GM18519 (cell line): Measurements from ENCODE around the gene A1CF.

Source experiments
- ATAC-seq: cut with Tn5 transposase; IDR thresholded peaks from one replicate; pipeline ENCODE4 v1.9.1; 2021; ENCODE audit warnings: mild to moderate bottlenecking, moderate library complexity; ENCODE audit not compliant: unreplicated experiment, low FRiP score

The A1CF gene

DNA sequence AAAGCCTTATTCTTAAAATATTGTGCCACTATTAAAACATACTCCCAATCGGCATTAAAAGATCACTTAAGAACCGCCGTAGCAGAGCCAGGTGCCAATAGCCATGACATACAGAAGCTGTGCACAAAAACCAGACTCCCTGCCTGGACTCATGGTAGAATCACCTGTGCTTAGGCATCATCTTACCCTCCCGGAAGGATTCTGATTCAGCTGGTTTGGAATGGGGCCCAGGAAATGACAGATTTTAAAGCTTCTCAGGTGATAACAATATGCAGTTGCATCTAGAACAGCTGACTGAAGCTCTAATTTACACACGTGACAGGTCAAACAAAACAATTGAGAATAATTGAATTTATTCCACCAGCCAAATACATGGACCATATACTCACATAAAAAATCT is 10.7 kb downstream of the A1CF start:
- ATAC-seq, result no peak

DNA sequence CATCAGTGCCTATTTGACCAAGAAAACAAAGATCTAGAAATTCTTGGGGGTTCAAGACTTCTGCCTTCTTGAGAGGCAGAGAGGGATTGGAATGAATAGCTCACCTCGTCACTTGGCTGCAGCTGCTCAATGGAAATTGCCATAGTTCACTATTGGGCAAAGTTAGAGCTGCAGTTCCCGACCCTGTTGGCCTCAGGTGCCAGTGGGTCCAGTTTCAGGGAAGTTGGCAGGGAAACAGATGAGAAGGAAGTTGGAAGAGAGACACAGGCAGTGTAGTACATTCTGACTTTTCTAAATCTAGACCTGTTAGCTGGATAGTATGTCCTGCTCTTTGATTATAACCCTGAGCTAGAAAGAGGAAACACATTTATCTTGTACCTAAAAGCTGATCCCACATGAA is 19.1 kb downstream of the A1CF start:
- no peak for ATAC-seq

DNA sequence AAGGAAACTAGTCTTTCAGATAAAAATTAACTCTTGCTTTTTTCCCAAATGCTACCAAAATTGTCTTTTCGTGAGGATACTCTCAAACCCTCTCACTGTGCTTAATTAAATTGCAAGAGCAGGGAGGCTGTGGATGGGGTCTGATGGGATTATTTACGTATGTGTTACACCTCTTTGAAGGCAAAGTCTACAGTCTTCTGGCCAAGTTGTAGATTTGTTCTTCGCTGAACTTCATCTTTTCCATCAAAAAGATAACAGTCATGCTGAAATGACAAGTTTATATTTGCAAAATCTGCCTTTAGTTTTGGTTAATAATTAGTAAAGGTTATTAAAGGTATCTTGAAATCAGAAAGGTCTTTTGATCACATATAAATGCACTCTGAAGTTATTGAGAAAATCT is 22.7 kb downstream of the A1CF start:
- no peak for ATAC-seq

DNA sequence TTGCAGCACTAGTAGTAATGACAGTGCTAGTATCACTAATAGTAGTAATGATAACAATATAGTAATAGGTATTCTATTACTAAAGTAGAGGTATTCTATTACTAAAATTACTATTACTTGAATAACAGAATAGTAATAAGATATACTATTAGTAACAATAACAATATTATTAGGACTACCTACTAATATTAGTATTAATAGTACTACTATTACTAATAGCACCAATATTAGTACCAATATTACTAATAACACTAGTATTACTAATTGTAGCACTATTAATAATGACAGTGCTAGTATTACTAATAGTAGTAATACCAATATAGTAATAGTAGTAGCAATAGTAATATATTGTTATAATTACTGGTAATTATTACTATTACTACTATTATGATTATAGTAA is 24.1 kb downstream of the A1CF start:
- no peak for ATAC-seq

DNA sequence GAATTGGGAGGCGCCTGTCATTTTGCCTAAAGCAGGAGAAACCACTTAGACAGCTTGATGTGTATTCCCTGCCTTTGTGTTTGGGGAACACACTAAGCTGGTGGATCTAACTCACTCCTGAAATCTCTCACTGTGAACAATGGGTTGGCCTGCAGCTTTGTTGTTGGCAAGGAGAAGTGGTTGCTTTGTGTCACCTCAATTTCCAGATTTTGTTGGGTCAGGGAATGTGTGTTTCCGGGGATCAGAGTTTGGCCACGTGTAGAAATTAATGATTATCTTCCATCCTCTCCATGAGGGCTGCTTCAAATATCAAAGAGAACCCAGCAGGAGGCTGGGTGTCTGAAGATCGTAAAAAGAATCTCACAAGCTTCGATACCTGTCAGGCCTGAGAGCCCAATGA is 27.8 kb downstream of the A1CF start:
- no peak for ATAC-seq

DNA sequence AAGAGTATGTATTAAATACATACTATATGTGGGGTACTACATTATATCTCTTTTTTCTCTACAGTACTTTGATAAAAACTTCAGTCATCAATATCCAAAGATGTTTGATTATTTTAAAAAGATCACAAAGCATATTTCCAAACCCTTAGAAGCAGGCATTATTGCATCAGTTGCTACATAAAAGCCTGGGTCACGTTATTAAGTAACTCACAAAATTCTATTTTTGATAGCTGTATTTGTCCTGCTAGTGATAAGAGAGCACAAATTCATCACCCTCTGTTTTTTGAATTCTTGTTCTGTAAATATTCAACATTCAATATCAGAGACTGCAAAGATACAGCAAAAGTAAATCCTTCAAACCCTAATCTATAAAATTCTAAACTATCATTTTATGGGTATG is 30.0 kb downstream of the A1CF start:
- no peak for ATAC-seq

DNA sequence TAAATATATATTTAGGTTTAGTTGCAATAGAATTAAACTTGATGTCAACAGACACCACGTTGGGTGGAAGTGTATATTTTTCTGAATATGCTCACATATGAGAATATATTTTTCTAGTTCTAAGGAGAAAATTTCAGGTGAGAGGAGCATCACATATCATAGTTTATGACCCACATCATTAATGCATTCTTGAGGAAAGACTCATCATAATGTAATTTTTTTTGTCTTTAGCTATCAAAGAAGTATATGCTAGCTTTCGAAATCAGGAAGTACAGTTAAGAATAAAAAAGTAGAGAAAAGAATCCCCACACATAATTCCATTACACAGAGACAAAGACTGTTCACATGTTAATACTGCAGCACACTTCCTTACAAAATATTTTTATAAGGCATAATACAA is 30.4 kb downstream of the A1CF start:
- no peak for ATAC-seq

DNA sequence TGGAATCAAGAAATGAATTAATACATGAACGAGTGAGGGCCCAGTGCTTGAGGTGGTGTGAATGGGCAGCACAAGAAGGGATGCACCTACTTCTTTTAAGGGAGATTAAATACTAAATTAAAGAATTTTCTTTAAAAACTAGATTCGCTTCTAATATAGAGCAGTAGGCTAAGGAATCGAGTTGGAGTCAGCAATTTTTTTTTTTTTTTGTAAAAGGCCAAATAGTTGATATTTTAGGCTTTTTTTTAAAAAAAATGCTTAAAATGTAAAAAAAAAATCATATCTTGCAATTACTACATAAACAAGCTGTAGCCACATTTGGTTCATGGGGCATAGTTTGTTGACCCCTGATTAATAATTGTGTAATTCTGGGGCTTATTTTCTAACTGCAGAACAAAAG is 31.9 kb downstream of the A1CF start:
- no peak for ATAC-seq

DNA sequence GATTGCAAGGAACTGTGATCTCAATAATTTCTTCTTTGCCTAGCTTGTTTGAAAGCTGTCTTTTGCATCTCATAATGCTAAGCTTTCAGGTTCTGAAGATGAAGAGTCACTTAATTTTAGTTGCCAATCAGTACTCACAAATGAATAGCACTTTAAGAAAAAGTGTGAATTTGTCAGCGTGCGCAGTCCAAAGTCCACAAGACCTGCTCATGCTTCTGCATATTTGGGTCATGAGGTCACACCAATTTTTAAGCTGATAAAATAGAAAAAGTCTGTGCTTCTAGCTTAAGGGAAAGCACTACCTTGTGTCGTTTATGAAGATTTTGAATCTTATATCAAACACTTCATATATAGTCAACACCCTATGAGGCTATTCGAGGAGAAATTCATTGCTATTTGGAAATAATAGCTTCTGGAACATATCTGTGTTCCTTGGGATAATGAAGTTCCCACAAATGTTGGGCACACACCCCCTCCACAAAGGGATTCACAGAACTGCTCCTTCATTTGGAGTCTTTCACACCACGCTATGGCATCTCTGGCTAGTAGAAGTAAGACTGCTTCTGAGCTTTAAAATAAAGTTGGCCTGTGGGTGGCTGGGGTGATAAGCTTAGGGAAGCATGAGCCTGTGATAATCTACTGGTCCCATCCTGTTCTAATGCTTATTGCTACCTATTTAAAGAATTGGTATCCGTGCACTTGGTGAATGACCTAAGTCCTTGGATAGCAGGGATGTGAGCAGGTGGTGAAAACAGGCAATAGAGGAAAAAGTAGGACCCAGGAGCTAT is 33.3 kb downstream of the A1CF start:
- ATAC-seq, result no peak

DNA sequence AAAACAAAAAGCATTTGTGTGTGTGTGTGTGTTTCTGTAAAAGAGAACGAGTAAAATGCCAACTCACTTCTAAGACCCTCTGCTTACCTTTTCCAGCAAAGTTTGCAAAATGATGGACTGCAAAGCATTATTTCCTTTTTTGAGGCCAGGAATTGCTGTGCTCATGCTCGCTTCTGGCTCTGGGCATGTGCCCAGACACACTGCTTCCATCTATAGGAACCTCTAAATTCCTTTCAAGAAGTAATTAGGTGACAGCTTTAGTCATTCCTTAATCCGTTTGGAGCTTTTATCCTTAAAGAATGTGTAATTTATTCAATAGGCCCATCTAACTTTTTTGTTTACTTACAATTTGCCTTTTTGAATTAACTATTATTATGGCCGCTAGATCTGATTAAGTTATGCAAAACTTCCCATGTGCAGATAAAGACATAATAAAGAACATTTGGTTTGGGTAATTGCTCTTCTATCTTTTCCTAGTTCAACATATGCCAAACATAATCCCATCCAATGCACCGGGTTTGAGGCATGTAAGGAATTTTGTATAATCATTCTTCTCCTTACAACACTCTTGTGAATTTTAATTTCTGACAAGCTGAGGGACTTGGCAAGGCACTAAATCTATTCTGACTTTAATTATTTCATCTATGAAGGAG is 34.7 kb downstream of the A1CF start:
- ATAC-seq, result no peak

DNA sequence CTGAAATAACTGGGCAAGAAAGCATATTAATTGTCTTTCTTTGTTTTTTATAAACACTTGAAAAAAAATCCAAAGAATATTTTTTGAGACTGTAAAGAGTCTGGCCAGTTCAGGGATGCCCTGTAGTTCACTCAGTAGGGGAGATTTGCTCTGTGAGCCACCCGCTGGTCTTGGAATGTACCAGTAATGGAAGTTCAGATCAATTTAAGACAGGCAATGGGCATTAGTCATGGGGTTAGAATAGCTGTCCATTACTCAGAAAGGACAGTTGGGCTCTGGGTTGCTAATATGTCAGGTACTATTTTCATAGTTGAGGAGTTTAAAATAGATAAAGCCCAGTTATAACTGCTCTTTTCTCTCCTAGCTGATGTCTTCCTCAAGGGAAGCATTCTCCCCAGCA is 38.7 kb downstream of the A1CF start:
- ATAC-seq, result no peak

DNA sequence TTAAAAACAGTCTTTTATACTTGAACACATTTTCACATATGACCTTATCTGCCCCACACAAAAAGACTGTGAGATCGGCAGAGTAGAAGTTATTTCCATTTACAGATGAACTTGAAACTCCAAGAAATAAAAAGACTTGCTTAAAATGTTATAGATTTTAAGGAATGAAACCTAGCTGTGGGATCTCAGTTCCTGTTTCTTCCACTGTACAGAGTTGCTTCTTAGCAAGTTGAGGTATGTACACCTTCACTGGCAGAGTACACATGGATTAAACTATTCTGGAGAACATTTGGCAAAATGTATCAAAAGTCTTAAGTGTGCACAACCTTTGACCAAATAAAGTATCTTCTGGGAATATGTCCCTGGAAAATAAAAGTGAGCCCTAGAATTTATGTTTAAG is 48.3 kb downstream of the A1CF start:
- ATAC-seq, result no peak

DNA sequence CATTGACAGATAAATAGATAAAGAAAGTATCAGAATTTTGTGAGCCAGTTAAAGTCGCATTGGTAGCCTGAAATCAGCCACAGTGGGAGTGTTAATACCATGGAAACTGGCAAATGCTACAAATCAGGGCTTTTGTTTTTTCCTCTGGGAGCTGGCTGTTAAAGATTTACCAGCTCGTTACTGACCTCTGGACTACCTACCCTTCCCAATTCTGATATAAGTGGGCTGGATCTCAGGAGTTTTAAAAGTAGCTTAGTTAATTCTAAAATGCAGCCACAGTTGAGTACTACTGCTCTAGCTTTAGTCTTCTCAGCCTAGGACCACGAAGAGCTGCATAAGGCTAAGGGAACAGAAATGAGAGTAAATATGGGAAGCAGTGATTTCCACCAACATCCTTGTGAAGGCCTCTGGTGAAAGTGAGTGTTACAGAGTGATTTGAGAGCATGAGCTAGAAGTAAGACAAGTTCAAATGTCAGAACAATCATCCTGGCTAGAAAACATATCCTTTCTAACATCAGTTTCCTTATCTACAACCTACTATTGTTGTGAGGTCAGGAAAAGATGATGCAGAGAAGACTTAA is 53.2 kb downstream of the A1CF start:
- no peak for ATAC-seq

DNA sequence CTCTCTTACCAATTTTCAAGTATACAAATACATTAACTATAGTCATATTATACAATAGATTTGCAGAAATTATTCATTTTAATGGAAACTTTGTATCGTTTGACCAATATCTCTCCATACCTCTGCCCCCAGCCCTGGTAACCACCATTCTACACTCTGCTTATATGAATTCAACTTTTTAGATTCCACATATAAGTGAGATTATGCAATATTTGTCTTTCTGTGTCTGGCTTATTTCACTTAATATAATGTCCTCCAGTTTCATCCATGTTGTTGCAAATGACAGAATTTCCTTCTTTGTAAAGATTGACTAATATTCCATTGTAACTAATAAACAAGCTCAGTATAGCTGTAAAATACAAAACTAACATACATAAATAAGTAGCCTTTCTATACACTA is 55.4 kb downstream of the A1CF start:
- ATAC-seq, result no peak

DNA sequence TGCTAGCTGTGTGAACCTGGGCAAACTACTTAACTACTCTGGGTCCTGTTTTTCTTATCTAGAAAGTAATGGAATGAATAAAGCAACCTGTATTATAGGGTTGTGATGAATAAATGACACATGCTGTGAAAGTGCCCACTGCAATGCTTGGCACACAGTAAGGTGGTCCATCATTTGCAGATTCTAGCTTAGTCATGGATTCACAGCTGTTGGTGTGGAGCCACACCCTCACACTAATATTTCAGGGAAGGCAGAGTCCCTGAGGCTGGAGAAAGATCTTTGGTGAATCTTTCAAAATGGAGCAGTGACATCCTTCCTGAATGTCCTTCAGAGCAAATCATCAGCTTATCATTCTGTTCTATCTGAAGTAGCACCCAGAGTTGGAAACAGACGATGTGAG is 60.6 kb downstream of the A1CF start:
- no peak for ATAC-seq

DNA sequence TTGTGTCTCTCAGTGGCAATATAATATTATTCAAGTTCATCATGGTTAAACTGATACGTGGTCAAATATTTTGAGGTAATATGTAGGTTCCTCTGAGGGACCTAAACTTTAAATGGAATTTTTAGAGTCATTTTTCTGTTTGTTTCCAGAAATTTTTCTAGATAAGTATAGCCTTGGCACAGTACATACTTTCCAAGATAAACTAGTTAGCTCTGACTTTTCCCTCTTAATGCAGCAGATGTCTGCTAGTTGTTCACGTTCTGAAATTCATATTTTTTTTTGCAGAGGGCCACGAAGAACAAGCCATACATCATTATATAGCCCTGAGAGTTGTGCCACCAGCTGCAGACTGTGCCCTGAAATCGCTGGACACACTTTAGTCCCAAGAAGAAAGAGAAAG is 61.6 kb downstream of the A1CF start:
- ATAC-seq, result no peak

DNA sequence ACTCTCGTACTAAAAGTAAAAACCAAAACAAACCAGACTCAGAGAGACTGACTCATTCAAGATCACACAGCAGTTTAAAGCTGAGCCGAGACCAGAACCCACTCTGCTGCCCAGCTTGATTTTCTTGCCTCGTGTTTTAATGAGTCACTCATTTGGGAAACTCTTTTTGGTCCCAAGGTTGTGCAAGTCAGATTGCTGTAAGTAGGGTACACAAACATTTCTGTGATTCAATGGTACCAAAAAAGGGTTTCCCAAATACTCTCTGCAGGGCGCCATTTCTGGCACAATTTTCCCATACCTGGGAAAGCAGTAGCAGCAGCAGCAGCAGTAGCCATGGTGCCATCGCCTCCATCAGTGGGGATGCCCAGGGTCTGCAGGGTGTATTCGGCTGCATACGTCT is 75.8 kb downstream of the A1CF start:
- ATAC-seq, result no peak

DNA sequence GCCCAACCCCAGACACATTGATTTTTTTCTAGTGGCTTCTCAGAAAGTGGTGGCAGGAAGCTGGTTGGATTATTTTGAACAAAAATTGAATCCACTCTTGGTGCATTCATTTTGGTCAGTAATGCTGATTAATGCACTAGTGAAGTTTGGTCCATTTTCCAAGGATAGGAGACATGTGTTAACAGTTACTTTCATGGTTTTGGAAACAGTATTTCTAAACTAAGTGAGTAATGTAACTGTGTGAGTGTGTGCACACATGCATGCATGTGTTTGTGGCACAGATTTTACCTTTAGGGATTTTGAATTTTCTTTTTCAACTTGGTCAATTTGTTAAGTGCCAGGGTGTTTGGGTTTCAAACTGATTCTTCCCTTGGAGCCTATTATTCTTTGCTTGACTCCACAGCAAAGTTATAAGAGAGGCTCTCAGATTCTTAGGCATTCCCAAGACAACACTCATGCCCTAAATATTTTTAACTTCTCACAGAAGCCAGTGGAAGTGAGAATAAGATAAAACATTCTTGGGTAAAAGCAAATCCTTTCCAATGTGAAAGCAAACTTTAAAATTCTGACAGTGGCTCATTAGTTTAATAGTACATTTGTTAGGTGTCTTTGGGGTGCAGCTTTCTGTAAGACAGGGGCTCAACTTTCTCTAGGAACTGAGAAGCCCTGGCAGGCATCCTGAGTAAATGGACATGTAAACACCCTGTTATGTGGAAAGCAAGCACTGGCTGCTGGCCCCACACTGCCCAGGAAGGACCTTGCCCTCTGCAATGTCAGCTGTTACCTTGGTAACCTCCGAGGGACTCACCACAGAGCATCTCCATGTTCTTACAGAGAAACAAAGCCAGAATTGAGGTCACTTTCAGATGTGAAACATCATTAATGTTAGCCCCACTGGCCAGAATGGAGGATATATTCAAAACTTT is 77.3 kb downstream of the A1CF start:
- no peak for ATAC-seq

DNA sequence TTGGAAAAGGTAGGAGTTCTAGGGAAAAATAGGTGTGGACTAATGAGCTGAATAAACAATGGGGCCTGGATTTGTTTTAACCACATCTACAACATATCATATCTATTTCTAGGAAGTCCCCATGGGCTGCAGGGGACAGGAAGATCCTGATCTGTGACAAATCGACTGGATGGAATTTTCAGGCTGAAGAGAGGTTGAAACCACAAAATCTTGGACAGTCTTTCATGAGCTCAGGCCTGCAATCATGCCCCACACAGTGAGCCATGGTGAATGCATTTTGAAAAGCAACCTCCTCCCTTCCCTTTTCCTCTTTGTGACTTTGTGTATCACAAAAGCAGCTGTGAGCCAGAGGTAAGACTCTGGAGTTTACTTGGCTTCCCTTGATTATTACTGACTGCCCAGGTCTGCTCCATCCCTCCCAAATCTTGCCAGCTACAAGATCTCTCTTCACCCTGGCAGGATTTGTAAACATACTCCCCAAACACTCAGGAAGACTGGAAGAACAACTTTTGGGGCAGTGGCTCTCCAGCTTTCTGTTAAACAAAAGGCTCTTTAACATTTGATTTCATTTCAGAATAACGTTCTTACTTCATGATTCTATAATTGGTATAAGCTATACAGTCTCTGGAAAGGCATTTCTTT is 79.3 kb downstream of the A1CF start:
- no peak for ATAC-seq

DNA sequence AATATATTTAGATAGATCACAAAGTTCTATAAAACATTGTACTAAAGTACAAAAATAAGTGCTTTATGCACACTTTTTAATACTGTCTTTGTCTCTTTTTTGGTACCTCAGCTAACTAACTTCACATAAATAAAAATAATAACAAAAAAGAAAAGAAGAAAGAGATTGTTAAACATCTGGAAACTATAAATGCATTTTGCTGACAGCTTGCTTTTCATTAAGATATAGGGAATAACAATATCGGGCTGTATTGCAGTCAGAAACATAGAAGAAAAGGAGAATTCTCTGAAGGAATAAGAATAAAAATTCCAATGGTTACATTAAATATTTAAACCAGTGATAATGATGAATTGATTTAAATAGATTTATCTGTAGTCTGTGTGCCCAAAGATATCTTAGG is 85.8 kb downstream of the A1CF start:
- ATAC-seq, result no peak

DNA sequence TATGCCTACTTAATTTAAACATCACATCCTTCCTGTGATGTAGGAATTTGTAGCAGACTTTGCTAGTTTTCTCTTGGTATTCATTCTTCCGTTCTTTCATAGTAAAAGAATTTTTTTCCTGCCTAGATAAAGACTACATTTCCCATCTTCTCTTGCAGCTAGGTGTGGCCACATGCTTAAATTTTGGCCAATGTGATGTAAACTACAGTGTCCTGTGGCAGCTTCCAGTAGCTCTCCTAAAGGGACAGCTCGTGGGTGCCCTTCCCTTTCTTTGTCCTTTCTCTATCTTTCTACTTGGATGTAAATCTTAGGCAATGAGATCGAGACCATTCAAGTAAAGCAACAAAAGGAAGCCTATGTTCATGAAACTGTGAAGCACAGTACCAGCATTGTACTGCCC is 87.1 kb downstream of the A1CF start:
- ATAC-seq, result no peak
